Activated T-cell treated with anti-CD3 and anti-CD28 coated beads for 1 hour (primary cell): ENCODE measurements around the gene AFF3.
"Not testable (repeated sequence)": the region's sequence is repeated elsewhere in the genome, so short reads cannot be mapped to it uniquely, and the experiment has no call there.

ENCODE experiments used
- DNase-seq: peaks from one replicate; pipeline ENCODE4 v3.0.0-alpha.2; 2020; ENCODE audit warnings: low read depth

AFF3 gene

DNA sequence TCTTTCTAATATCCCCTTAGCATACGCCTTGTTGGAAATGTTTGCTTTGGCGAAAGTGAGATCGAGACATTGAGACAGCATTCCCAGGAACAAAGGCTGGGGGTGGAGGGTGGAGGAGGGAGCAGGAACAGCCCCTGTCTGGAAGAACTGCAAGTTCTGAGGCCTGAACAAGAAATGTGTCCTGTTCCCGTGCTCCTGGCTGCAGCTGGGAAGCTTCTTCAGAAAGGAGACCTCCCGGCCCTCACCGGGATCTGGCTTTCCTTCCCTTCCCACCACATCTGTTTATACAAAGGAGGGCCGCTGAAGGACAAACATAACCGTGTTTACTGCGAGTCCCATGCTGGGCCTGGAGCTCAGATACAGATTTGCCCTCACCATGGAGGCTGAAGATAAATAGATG lies 35.9 kb downstream of the AFF3 start:
- DNase-seq: no peak

DNA sequence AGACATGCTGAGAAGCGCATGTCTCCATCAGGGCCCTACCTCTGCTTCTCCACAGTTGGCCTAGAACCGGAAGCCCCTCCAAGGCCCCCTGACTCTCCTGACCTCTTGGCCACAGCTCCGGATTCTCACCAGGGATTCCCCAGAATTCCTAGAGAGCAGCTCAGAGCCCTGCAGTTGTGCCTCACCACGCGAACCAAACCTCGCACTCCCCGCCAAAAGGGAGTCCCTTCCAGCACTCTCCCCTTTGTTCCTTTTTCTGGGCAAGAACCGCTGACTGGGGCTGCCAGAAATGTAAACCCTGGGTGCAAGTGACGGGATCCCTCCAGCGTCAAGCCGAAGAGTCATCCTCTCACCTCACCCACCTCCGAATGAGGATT lies 36.7 kb downstream of the AFF3 start:
- DNase-seq: no peak

DNA sequence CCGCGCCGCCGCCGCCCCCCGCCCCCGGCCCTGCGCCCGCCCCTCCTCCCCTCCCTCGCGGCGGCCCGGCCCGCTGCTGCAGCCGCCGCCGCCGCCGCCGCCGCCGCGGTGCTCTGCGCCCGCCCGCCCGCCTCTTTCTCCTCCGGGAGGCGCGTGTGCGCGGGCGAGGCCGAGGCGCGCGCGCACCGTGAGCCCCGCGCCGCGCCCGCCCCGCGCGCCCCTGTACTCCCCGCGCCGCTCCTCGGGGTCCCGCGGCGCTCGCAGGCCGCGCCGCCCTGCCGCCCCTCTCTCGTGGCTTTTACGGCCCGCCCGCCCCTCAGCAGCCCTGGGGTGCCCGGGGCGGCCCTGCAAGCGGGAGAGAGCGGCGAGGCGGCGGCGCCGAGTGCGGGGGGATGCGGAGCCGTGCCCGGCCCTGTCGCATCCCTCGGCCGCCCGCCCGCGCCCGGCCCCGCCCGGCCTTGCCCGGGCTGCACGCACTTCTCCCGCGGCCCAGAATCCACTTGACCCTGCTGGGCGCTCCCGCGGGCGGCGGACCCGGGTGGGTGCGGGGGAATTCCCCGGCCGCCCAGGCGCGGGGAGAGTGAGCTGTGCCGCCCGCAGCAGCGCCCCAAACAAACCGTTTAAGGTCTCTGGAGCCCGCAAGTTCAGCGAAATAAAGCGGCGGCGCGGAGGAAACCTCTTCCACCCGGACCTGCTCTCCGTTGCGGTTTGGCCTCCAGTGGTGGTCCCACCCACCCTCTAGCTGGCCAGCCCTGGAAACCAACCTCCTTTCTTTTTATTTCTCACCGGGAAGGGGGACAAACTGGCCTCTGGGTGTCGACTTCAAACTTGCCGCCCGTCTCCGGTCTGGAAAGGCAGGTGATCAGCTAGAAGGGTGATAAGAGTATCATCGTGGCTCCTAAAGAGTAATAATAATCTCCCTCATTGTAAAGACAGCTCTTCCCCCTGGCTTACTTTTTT lies 37.4 kb downstream of the AFF3 start:
- DNase-seq: no peak

DNA sequence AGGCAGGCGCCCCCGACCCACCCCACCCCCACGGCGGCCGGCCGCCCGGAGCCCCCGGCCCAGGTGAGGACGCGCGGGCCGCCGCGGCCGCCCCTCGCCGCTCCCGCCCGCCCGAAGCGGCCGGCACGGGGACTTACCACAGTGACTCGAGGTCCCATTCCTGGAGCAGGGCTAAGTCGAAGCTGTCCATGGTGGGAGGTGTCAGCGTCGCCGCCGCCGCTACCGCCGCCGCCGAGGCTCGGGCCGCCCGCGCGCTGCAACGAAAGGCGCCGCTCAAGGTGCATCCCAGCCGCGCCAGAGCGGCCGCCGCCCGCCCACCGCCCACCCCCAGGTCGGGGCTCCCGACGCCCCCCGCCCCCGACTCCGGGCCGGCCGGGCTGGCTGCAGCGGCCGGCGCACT lies 38.1 kb downstream of the AFF3 start:
- DNase-seq: not testable (repeated sequence)

DNA sequence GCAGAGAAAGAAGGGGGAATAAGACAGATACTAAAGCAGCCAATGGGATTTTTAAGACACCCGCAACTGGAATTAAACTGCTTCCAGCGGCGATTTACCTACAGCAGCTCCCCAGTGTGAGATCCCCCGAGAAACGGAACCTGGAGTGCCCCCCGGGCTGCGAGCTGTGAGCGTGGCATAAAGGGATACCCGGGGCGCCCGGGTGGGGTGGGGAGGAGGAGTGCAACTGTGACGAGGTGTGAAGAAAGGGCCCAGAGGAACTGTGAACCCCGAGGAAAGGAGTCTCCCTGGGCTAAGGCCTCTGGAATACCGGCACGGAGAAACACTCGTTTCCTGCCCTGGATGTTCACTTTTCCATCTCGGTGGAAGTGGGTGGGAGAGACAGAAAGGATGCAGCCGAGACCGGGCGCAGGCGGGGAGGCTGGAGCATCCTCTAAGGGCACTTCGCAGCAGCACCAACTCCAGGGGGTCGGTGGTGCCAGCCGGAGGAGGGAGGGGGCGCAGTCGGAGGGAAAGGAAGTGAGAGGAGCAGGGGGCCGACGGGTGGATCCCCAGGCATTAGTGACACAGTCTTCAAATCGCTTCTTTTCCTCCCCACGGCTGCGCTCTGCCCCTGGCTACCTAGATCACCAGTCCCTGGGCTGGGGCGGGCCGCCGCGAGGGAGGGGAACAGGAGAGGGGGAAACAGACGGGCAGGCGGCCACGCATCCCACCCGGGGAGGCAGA lies 38.7 kb downstream of the AFF3 start:
- not testable (repeated sequence) for DNase-seq

DNA sequence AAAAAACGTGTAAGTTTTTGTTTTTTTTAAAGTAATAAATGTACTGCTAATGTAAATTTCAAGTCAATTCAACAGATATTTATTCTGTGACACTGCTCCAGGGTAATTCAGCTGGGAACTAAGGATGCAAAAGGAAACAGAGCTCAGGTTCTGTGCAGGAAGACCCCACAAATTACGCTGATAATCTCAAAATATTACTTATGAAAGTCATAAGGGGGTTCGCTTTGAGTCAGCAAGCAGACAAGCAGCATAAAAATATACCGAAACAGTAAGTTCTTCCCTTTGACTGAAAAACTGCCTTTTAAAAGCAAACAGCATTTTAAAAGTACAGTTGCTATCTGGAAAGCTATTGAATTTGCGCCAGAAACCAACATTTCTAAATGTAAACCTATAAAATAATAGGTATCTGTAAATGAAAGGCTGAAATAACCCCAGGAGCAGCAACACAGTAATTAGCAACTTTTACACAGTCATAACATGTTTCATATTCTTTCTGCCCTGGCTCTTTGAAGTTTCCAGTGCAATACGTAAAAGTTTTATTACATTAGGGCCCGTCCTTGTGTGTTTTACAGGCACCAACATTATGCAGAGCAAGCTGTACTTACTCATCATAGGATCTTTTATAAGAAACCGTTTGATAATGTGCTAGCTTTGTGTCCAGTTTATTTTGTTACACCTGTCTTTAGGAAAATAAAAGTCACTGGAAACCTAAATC lies 39.8 kb downstream of the AFF3 start:
- DNase-seq: not testable (repeated sequence)

DNA sequence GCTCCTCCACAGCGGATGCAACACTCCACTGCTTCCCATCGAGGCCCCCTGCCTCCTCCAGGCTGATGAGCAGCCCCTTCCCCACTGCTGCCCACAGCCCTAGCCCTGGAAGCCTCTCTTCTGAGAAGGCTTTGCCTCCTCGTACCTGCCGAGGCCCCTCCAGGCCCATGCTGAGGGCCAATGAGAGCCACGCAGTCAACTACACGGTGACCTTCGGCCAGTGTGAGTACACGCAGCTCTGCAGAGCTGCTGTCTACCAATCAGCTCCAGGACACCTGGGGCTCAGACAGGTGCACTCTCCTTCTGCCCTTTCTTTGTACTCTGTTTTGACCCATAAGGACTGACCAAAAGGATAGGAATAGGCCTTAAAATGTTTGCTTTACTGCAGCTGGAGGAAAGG lies 43.5 kb downstream of the AFF3 start:
- not testable (repeated sequence) for DNase-seq

DNA sequence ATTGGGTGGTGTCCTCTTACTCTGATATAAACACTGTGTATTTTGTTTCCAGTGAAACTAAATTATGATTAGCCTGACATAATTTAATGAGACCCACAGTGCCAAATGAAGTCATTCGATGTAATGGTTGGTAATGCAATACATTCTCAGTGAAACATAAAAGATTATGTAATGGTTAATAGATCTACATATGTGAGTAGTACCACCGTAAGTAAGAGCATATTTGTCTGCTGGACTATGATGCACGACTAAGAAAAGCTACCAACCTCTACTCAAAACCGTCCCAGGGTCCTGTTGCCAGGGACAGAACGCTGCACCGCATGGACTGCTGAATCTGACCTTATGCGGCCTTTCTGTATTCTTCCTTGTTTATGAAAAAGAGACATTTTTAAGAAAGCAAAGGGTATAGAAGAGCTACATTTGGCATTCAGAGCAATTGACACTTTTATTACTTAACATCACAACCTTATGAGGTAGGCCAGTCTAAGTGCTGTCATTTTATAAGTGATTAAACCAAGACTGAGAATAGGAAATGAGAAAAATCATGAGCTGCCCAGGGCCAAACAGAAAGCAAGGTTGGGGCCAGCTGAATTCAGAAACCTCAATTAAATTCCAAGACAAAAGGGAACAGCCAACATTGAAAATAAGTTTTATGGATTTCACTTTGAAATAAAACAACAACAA lies 44.6 kb downstream of the AFF3 start:
- not testable (repeated sequence) for DNase-seq

DNA sequence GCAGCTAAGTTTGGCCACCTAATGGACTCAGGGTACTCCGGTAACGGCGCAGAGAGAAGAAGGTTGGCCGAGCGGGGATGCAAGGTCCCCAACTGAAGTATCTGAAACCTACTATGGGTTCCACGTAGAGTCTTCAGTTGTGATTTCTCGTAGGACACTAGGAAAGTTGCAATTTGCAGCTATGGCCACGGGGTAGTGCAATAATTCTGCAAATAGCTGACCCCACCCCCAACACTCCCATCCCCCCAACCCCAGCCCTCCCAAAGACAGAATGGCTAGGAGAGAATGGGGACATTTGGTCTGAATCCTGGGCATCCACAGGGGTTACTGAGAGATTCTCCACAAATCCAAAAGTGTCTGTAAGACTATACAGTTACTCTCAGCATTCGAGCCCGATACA lies 46.5 kb downstream of the AFF3 start:
- DNase-seq: not testable (repeated sequence)

DNA sequence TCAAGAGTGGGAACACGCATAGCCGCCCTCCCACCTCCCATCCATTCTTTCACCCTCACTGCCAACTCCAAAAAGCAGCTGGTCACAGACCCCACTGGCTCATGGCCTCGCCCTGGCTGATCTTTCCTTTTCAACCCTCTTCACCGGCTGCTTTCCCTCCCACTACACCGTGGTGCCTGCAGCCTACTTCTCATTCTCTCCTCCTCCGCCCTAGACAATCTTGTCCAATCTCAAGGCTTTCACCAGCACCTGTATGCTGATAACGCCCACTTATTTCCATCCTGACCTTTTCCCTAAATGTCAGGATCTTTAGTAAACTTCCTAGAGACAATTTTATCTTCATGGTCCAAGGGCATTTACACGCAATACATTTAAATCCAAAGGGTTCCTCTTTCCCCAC lies 50.6 kb downstream of the AFF3 start:
- DNase-seq: not testable (repeated sequence)

DNA sequence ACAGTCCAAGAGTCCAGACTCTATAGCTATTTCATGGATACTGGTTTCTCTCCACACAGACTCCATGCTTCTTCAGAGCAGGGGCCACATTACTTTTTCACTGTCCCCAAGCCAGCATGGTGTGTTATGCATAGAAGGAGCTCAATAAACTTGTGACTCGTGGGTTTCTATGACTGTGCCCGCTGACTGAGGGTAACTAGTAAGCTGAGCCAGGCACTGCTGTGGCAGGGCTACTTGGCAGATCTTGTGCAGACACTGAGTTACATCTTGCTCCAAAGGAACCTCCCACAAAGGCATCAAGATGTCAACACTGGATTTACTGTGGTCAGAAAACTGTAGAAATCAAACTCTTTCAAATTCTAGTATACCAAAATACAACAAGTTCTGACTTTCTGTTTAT lies 56.6 kb downstream of the AFF3 start:
- DNase-seq: not testable (repeated sequence)

DNA sequence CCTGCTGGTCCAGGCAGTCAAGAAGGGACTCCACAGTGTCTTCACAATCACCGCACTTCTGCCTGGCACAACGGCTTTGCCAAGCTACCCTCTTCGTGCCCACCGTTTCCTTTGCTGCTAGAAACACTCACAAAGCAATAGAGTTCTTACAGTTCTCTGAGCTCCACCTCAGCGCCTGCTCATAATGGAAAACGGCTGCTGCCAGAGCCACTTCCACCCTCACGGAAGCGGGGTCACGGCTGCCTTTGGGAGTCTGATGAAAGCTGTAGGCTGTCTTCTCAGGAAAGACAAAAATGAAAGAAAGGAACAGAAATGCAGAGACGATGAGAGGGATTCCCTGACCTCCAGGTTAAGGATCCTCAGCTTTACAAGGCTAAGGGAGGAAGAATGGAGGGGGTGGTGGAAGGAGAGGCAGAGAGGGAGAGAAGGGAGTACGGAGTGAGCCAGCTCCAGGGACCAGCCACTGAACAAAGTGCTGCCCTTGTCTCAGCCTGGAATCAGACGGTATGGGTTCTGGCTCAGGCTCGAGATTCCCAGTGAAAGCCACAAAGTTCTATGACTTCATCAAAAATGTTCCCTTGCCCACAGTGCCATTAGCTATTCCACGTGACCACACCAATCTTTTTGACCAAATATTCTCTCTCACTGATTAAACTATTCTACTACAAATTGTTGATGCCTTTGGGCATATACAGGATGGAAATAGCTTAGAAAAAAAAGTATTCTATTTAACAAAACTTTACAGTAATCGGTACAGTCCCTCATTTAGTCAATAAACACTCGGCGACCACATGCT lies 58.8 kb downstream of the AFF3 start:
- not testable (repeated sequence) for DNase-seq

DNA sequence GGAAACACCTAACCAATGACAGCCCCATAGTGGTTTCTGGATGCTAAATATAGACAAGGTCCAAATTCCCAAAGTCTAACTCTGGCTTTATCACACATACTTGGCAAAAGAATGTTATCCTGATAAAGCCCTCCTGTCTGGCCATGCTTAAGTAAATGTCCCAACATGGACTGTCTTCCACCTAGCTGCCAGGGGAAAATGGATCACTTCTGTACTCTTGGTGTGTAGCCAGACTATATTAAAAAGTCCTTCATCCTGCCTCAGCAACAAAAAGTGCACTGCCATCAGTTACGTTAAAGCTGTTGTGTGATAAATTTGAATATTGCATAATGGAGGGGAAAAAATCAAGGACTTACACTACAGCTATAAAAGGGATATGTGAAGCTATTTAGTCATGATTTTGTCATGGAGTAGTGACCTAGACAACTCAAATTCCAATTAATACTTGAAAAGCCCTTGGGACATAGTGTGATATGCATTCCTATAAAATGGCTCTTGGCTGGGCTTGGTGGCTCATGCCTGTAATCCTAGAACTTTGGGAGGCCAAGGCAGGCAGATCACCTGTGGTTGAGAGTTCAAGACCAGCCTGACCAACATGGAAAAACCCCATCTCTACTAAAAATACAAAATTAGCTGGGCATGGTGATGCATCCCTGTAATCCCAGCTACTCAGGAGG lies 60.0 kb downstream of the AFF3 start:
- not testable (repeated sequence) for DNase-seq

DNA sequence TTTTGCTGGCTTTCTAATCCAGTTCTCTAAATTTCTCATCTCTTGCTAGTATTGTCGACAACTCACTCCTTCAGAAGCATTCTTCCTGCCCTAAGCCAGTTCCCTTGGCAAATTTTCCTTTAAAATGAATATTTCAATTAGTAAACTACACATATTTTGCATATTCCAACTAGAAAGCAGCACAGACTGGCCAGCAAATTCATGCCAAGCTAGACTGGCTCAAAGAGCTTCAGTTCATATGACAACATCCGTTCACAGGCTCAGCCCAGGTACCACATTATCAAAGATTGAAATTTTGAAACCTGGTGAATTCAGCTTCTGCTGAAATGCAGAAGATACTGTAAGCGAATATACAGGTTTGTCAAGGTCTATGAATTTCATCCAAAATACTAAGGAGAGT lies 64.5 kb downstream of the AFF3 start:
- DNase-seq: no peak

DNA sequence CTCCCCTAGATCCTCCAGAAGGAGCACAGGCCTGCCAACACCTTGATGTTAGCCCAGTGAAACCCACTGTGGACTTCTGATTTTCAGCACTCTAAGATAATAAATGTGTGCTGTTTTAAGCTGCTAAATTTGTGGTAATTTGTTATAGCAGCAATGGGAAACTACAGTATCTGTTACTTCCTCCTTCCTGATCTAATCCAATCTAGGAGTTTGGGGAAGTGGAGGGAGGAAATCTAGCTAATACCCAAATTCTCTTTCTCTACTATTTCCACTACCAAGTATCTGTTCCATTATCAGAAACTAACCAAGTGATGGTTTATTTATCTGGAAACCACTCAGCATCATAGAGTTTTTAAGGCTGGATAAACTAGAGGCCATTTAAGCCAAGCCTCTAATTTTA lies 64.9 kb downstream of the AFF3 start:
- DNase-seq: no peak

DNA sequence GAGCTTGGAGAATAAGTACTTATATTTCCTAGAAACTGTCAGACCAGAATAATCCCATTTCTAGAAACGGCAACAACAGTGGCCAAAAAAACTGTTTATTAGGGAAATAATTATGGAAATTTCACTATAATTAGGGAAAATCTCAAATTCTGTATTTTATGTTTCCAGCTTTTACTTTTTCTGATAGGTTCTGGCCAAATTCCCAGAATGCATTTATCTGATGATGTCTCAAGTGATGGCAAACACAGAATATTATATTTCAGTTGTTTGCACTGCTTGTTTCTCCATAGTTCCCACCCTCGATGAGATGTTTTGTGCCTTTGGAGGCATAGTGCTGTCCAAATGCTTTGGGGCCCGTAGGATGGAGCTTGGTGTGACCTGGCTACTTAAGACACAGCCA lies 66.9 kb downstream of the AFF3 start:
- no peak for DNase-seq

DNA sequence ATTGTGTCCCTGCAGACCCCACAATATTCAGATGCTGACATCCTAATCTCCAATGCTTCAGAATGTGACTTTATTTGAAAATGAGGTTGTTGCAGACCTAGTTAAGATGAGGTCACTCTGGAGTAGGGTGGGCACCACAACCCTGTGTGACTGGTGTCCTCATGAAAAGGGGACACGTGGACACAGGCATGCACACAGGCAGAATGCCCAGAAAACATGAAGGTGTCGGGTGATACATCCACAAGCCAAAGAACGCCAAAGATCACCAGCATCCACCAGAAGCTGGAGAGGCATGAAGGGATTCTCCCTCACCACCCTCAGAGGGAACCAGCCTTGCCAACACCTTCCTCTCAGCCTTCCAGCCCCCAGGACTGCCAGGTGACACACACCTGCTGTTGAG lies 69.3 kb downstream of the AFF3 start:
- no peak for DNase-seq

DNA sequence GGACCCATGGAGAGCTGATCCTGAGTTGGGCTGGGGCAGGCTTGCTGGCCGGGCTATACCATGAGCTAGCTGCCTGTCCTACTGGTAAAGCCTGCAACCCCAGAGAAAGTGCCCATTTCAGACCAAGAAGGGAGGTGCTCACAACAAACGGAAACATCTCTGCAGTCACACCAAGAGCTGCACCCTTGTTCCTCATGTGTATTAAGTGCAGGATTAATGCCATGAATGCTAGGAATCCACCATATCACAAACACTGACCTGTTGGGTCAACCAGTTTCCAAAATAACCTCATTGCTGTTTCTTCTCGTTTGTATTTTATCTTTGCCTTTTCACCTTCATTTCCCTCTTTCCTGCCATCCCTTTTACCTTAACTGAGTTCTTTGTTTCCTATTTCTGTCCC lies 69.9 kb downstream of the AFF3 start:
- DNase-seq: no peak

DNA sequence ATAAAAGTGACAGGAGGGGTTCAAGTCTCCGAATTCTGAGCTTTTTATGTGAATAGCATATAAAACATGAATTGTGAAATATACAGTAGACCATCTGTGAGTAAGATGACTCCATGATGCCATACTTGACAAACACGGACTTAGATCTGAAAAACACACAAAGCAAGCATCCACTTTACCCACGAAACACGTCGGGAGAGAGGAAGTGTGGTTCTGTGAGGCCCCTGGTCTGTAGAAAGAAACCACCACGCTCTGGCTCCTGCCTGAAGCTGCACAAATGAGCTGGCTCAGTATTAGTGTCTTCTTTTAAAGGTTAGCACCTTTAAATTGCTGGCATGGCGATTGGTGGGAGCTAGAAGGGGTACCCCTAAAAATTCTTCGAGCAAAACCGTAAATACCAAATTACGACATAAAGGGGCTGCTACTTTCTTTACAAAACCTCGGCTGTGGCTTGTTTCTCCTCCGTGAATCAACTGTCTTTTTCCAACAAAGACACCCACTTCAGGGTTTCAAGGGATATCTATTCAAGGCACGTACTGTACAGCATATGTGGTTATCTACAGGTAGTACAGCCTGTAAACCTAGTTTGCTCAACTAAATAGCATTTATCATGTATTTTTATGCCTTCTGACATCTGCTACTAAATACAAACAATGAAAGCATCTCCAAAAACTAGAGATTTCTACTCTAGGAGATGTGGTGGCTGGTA lies 70.9 kb downstream of the AFF3 start:
- no peak for DNase-seq

DNA sequence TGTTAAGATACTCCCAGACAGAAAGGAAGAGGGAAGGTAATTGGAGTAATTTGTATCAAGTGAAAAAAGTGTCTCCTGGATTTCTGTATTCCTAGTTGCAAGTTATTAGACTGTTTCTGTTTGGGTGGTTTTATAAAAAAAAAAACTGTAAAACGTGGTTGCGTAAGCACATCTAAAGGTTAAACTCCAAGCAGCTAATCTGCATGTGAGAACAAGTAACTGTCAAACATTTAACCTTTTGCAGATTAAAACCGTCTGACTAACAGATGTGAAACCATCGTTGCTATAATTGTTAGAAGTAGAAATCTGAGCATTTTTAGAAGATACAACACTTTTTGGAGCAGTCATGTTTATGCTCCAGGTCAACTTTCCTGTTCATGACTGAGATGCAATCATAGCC lies 72.3 kb downstream of the AFF3 start:
- DNase-seq: no peak
